HepG2 (cell line): ENCODE results near the gene TFRC.

Experiments used
- CBFB ChIP-seq: sonication (generic); formaldehyde crosslinking; IDR thresholded peaks from 2 replicates; pipeline ENCODE4 v1.4.0; 2020; ENCODE audit warnings: missing genetic modification reagents
- ERF ChIP-seq: IDR thresholded peaks from 2 replicates; pipeline ENCODE4 v1.6.1; 2018; ENCODE audit warnings: missing biosample characterization, missing genetic modification reagents
- MLLT10 ChIP-seq: sonication (generic); formaldehyde crosslinking; IDR thresholded peaks from 2 replicates; pipeline ENCODE4 v1.4.0; 2020; ENCODE audit warnings: missing genetic modification reagents
- POLR2A ChIP-seq, 2 experiments: IDR thresholded peaks; 2 replicates each; pipeline ENCODE4 v1.6.1; 2011; ENCODE audit warnings: low read depth in 2 of 2, low read length in 2 of 2, mild to moderate bottlenecking in 1 of 2, moderate library complexity in 1 of 2; ENCODE audit not compliant: insufficient read depth in 1 of 2
- PRDM15 ChIP-seq: sonication (generic); formaldehyde crosslinking; IDR thresholded peaks from 2 replicates; pipeline ENCODE4 v1.4.0; 2020; ENCODE audit warnings: missing genetic modification reagents
- ZBTB21 ChIP-seq: sonication (generic); formaldehyde crosslinking; IDR thresholded peaks from 2 replicates; pipeline ENCODE4 v1.4.0; 2020; ENCODE audit warnings: missing genetic modification reagents
- ZEB1 ChIP-seq: IDR thresholded peaks from 2 replicates; pipeline ENCODE4 v1.6.1; 2012; ENCODE audit warnings: mild to moderate bottlenecking, low read depth, inconsistent platforms; ENCODE audit not compliant: insufficient replicate concordance
- ZFP36 ChIP-seq: fragments of 150-350 bp; IDR thresholded peaks from 2 replicates; pipeline ENCODE4 v1.6.1; 2018; ENCODE audit warnings: borderline replicate concordance, low read length, low read depth; ENCODE audit not compliant: partially characterized antibody
- ZNF720 ChIP-seq: sonication (generic); formaldehyde crosslinking; IDR thresholded peaks from 2 replicates; pipeline ENCODE4 v1.4.0; 2020; ENCODE audit warnings: missing genetic modification reagents
- ZNF839 ChIP-seq: sonication (generic); formaldehyde crosslinking; IDR thresholded peaks from 2 replicates; pipeline ENCODE4 v1.4.0; 2020; ENCODE audit warnings: missing genetic modification reagents, mild to moderate bottlenecking, borderline replicate concordance
- TF ChIP-seq, protein P1 (sequence below): sonication (generic); formaldehyde crosslinking; IDR thresholded peaks from 2 replicates; pipeline ENCODE4 v1.5.0; 2020; ENCODE audit warnings: mild to moderate bottlenecking, missing genetic modification reagents, moderate library complexity

DNA sequence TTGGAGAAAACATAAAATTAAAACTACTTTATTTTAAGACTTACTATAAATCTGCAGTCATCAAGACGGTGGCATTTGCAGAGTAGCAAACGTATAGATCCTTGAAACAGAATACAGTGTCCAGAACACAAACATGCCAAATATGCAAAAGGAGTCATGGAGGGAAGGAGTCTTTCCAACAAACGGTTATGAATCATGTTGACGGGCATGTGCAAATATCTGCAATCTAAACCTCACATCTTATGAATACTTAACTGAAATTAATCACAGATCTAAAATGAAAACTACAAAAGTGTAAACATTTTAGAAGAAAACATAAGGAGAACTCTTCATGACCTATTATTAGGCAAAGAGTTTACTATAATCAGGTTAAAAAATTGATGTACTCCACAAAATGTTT lies 69.4 kb downstream of the TFRC start:
- no peak for TF ChIP-seq PRDM15
- TF ChIP-seq MLLT10 (CRISPR knock-in tag), result no peak
- no peak for TF ChIP-seq CBFB (CRISPR knock-in tag)
- TF ChIP-seq, protein P1, sequence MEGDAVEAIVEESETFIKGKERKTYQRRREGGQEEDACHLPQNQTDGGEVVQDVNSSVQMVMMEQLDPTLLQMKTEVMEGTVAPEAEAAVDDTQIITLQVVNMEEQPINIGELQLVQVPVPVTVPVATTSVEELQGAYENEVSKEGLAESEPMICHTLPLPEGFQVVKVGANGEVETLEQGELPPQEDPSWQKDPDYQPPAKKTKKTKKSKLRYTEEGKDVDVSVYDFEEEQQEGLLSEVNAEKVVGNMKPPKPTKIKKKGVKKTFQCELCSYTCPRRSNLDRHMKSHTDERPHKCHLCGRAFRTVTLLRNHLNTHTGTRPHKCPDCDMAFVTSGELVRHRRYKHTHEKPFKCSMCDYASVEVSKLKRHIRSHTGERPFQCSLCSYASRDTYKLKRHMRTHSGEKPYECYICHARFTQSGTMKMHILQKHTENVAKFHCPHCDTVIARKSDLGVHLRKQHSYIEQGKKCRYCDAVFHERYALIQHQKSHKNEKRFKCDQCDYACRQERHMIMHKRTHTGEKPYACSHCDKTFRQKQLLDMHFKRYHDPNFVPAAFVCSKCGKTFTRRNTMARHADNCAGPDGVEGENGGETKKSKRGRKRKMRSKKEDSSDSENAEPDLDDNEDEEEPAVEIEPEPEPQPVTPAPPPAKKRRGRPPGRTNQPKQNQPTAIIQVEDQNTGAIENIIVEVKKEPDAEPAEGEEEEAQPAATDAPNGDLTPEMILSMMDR (CRISPR knock-in tag), result no peak
- no peak for TF ChIP-seq ERF
- TF ChIP-seq ZFP36, result no peak
- TF ChIP-seq ZNF720 (CRISPR knock-in tag), result no peak
- TF ChIP-seq ZEB1, result no peak
- no peak for TF ChIP-seq ZNF839
- no peak for TF ChIP-seq ZBTB21 (CRISPR knock-in tag)
- no peak for TF ChIP-seq POLR2A (IDR thresholded peaks at IDR 0.05; ENCODE audit: insufficient read depth in 1 of 2, low read depth in 2 of 2, low read length in 2 of 2)
